HG03097 (cell line): Measurements from ENCODE around the gene CALHM5.

ENCODE experiments used
- ATAC-seq: cut with Tn5 transposase; IDR thresholded peaks from one replicate; pipeline ENCODE4 v1.9.1; 2021; ENCODE audit not compliant: unreplicated experiment, low FRiP score

CALHM5 gene

GRCh38 chr6:116543149-116543548 is 31.7 kb downstream of the CALHM5 start:
- ATAC-seq = no peak

DNA sequence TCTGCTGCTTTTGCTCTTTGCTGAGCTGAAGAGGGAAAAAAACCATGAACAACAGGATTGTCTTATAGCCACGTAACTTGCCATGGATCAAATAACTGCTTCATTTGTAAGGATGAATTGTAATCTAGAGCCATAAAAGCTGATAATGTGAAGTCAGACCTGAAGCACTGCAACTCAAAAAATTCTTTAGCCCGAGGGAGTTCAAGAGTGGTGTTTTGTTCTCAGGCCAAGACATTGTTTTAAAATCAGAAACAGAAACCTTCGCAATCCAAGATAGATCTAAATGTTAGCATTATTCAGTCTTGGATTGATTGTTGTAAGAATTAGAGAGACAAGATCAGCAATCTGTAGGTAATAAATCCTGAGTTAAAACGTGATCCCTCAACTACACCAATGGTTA is 34.2 kb downstream of the CALHM5 start, which contains the start of gene TRAPPC3L:
Gene TRAPPC3L (minus strand): TSS at position 34 of the 400 bp plus-strand sequence. CDS start 170 bp downstream, outside the sequence.
- ATAC-seq = no peak

- ATAC-seq = no peak
These were observed 35.9 kb downstream of the CALHM5 start for GRCh38 chr6:116547358-116547757.

- no peak for ATAC-seq
These were observed 39.4 kb downstream of the CALHM5 start for GRCh38 chr6:116550796-116551195.

DNA sequence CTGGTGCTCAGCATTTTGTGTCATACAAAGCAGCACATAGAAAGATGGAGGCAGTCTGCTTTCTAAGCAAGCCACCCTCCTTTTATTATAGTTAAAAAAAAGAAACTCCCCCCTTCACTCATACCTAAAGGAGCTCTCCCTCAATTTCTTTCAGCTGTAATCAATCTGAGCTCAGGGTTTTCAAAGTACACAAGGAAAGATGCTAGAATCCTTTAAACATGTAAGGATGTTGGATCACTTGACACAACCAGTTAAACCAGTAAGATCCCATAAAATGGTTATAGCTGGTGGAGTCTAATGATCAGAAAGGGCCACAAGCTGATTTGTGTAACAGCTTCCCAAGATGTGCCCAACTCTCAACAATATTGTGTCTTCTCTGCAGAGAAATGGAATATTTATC is 42.0 kb downstream of the CALHM5 start, which contains the start of gene CALHM4:
Gene CALHM4 (plus strand): TSS at position 301 of the 400 bp plus-strand sequence. CDS start 43 bp downstream, at position 344.
- ATAC-seq = no peak

DNA sequence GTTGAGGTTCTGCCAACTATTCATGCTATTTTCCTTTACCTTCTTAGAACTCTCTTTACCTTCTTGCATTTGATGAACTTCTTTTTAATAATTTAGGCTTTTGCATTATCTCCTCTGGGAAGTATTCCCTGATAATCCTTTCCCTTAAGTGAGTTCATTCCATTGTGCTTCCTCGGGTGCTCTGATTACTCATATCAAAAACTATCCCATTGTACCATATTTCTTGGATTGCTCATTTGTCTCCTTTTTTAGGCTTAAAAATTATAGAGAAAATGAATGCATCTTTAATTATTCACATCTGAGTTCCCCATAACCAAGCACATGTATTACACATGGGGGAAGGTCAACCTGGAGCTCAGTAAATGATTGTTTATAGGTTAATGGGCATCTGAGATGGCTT is 44.6 kb downstream of the CALHM5 start:
- ATAC-seq = no peak

- ATAC-seq = no peak
These were observed 45.5 kb downstream of the CALHM5 start for GRCh38 chr6:116556814-116557415.

DNA sequence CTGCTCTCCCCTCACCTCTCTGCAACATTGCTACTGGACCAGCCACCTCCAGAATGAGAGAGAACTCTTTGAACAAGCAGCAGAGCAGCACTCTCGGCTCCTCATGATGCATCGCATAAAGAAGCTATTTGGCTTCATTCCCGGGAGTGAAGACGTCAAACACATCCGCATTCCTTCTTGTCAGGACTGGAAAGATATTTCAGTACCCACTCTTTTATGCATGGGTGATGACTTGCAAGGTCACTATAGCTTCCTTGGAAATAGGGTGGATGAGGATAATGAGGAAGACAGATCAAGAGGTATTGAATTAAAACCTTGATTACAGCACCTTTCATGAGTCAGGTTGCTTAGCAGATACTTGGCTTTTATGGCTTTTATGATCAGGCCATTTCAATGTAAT is 46.5 kb downstream of the CALHM5 start:
- ATAC-seq = no peak

DNA sequence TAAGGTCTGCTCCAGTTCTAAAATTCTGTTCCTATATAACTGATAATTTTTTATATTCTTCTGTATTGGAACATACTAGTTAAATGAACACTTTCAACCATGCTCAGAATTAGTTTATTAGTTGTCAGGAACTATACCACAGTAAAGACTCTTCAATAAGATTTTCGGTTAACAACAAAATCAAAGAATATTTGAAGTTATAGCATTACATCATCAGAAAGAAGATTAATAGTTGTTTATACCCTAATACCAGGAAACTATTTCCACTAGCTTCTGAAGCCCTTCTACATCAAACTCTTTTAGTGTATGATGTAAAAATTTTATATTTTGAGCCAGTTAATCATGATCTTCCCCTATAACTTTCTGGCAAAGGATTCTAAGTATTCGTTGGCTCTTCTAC is 48.7 kb downstream of the CALHM5 start:
- ATAC-seq = no peak

DNA sequence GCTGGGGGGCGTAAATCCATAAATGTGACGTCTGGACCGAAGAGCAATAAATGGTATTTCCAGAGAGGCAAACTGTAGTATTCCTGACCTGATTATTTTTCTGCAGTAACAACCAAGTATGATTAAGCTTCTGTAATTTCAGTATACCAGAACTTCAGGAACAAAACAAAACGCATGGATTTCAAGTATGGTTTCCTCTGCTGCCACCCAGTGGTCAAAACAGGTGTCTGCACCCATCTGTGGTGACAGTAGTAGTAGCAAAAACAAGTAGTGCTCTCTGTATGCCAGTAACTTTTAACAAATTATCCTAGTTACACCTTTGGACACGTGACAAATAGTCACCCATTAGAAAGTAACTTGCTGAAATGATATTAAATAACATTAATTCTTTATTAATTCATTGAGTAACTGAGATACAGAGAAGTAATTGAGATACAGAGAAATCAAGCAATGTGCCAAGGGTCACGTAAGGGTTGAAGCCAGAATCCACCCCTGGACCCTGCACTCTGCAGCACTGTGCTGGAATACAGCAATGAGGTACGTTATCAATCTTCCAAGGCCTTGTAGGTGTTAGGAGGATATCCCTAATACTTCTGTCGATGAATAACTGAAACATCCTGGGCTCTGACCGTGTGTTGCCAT is 50.1 kb downstream of the CALHM5 start:
- ATAC-seq = no peak

DNA sequence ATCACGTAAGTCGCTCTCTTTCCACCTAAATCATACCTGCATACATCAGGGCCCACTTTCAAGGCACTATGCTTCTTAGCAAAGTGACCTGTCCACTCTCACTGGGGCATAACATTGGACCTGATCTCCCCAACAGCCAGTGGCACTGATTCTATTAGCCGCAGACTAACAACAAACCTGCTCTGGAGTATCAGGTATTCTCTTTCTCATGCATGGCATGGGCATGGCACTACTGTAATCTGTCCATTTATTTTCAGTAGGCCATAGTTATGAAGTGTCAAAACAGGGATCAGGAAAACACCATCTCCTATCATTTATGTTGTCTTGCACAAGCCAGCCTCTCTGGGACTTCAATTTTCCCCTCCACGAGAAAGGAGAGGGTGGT is 50.6 kb downstream of the CALHM5 start:
- no peak for ATAC-seq

DNA sequence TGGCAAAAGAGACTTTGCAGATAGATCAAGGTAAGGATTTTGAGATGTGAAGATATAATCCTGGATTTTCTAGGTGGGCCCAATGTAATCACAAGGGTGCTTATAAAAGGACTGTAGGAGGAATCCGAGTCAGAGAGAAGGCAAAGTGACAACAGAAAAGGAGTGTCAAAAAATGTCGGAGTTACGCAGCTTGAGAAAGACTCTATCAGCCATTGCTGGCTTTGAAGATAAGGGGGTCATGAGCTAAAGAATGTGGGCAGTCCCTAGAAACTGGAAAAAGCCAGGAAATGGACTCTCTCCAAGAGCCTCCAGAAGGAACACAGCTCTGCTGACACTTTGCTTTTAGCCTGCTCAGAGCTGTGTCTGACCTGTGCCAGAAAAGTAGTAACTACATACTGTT is 51.2 kb downstream of the CALHM5 start:
- ATAC-seq = no peak

- ATAC-seq = no peak
These were observed 52.4 kb downstream of the CALHM5 start for GRCh38 chr6:116563830-116564229.

DNA sequence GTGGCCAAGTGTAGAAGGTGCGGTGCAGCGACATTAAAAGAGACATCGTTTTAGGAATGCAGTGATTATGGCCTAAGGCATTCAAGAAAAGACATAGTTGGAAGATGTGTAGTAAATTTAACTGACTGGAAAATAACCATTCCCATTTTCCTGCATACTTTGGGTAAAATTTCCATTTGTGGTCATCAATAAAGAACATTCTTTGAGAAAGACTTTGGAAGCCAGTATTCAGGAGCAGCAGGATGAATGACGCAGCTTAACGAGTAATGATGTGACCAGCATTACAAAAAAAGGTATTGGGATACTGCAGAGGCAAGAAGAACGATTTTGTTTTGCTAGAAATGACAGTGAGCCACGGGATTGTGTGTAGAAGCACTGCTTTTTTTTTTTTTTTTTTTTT is 52.9 kb downstream of the CALHM5 start:
- ATAC-seq = no peak

DNA sequence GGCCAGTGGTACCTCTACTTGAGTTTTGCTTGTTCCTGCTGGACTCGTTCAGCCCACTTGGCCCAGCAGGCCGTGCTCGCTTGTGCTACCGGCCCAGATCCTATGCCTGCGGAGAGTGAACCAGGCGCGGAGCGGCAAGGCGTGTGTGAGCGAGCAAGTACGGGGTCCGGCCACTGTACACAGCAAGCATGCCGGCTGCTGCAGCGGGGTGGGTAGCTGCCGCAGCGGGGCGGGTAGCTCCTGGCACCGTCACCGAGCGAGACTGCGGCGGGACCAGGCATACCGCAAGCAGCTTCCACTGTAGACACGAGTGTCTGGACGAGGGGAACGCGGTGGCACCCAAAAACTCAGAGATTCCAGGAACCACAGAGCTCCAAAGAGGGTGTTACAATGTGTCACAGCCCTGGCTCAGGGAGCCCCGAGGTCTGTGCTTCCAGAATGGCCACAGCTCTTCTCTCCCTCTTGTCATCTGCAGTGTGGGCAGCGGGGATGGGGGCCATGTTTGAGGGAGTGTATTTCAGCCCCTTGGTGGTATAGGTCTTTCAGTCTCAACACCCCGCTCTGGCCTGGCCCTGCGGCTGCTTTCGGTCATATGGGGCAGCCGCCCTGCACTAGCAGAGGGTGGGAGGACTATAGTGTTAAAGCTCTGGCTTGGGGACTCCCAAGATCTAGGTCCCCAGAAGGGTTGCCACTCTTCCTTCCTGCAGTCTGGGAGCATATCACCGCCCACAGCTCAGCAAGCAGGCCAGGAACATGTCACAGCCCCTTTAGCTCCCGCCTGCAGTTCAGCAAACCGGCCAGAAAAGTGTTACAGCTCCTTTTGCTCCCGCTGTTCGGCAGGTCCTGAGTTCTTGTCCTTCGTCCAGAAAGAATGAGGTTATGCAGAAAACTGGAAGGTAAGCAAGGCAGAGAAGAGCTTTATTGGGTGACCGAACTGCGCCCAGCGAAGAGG is 53.8 kb downstream of the CALHM5 start:
- no peak for ATAC-seq

- no peak for ATAC-seq
These were observed 56.7 kb downstream of the CALHM5 start for GRCh38 chr6:116568111-116568510.

DNA sequence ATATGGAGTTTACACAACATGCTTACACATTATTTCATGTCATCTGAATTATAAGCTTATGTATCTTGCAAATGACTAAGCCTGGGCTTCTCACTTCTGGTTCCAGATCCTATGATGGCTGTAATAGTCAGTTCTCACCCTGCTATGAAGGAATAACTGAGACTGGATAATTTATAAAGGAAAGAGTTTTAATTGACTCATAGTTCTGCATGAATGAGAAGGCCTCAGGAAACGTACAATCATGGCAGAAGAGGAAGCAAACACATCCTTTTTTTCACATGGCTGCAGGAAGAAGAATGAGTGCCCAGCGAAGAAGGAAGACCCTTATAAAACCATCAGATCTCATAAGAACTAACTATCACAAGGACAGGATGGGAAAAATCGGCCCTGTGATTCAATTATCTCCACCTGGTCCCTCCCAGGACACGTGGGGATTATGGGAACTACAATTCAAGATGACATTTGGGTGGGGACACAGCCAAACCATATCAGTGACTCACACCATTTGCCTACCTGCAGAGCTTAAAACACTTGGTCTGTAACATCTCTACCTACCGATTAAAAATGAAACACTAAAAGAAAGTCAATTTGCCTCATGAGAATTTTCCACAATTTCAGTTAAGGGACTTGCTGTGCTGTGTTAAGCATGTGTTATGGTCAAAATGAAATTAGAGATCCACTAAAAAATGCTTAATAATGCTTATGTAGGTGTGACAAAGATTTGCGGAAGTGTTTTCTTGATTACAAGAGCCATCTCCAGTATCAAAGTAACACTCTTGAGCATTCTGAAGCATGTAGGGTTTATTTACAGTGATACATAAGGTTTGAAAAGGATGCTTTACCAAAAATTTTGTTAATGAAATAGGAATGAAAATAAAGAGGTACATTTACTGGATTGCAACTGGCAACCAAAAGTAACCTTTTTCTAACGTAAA is 57.6 kb downstream of the CALHM5 start:
- ATAC-seq = no peak

- peak; percentile 92 for ATAC-seq
These were observed 59.6 kb downstream of the CALHM5 start, which contains the start of gene RWDD1 for GRCh38 chr6:116570856-116571682. TSS of gene RWDD1 (plus strand) at chr6:116571504. CDS start at chr6:116571583, 79 bp downstream.

DNA sequence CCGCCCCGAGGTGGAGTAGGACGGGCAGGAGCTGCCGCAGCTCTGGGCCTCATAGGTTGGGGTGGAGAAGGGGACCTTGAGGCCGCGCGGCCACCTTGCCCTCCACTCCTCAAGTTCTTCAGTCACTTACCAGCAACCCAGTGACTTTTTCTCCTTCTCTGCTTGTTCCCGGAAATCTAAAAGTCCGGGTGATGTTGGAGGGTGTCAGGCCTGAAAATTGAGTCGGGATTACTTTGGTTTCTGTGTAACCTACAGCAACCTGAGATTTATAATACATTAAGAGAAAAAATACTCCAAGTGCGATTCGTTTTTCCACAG is 60.2 kb downstream of the CALHM5 start:
- no peak for ATAC-seq
